Activated T-cell treated with anti-CD3 and anti-CD28 coated beads for 24 hours (primary cell): Measurements from ENCODE around the gene HINT3.
"Not testable (repeated sequence)": the region's sequence is repeated elsewhere in the genome, so short reads cannot be mapped to it uniquely, and the experiment has no call there.

Experiments
- DNase-seq: peaks from one replicate; pipeline ENCODE4 v3.0.0-alpha.2; 2020; ENCODE audit warnings: low read depth

Gene HINT3

GRCh38 chr6:126002755-126003679, 46.4 kb downstream of the HINT3 start:
- no peak for DNase-seq

- DNase-seq: no peak
Observed at GRCh38 chr6:126007800-126008199, 51.2 kb downstream of the HINT3 start.

- DNase-seq: no peak
Observed at GRCh38 chr6:126010040-126010439, 53.5 kb downstream of the HINT3 start.

- no peak for DNase-seq
Observed at GRCh38 chr6:126015863-126016262, 59.3 kb downstream of the HINT3 start.

- no peak for DNase-seq
Observed at GRCh38 chr6:126016591-126016990, 60.0 kb downstream of the HINT3 start.

GRCh38 chr6:126017668-126018067, 61.1 kb downstream of the HINT3 start:
- DNase-seq: no peak

GRCh38 chr6:126020305-126021050, 63.9 kb downstream of the HINT3 start:
- no peak for DNase-seq

GRCh38 chr6:126023474-126023873, 66.9 kb downstream of the HINT3 start:
- not testable (repeated sequence) for DNase-seq

- no peak for DNase-seq
Observed at GRCh38 chr6:126026001-126026400, 69.4 kb downstream of the HINT3 start.

- no peak for DNase-seq
Observed at GRCh38 chr6:126027601-126028000, 71.0 kb downstream of the HINT3 start.
